Measurements from ENCODE around the gene JAK1.

JAK1 gene

DNA sequence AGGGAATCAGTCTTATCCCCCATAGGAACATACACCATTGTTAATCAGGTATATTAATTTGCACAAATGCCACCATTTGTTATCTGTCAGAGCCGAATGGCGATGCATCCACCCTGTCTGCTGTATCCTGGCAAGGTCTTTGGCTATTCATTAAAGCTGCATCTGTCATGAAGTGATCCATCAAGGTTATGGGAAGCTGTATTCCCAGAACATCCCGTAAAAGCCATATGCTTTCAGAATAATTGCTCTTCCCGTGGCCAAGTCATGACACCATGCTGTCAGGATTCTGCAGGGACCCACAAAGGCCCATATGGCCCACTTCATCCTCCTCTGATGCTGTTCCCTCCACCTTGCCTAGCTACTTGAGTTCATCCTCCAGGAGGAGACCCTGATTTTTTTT lies 117.5 kb downstream of the JAK1 start:
- Histone ChIP-seq H3K27me3 (ENCODE audit: insufficient read depth, low read length) (no peaks in the 10 kb centered on the region), H3K4me1 (ENCODE audit: insufficient read depth, low read length) (no peaks in the 10 kb centered on the region), H3K36me3 (ENCODE audit: insufficient read depth, low read depth, low read length) (peaks cover 10% of the 10 kb centered on the region; the same call in 1 of the 2 replicates), H3K9me3 (ENCODE audit: insufficient read depth, low read depth, low read length) (no peaks in the 10 kb centered on the region), H3K27ac (ENCODE audit: low read length) (no peak overlapping the region), H3K4me3 (ENCODE audit: low read length) (no peak overlapping the region), H3K9ac (ENCODE audit: low read depth, low read length) (no peak overlapping the region)

- Histone ChIP-seq H3K27ac (ENCODE audit: low read length) (no peak overlapping the region), H3K36me3 (ENCODE audit: insufficient read depth, low read depth, low read length) (0 out of 2 replicates have a peak, but pooled peaks cover 5% of the 10 kb centered on the region), H3K27me3 (ENCODE audit: insufficient read depth, low read length) (no peaks in the 10 kb centered on the region), H3K4me3 (ENCODE audit: low read length) (no peak overlapping the region), H3K4me1 (ENCODE audit: insufficient read depth, low read length) (no peaks in the 10 kb centered on the region), H3K9ac (ENCODE audit: low read depth, low read length) (no peak overlapping the region), H3K9me3 (ENCODE audit: insufficient read depth, low read depth, low read length) (no peaks in the 10 kb centered on the region)
Observed at GRCh38 chr1:64848136-64848535, 118.2 kb downstream of the JAK1 start.

DNA sequence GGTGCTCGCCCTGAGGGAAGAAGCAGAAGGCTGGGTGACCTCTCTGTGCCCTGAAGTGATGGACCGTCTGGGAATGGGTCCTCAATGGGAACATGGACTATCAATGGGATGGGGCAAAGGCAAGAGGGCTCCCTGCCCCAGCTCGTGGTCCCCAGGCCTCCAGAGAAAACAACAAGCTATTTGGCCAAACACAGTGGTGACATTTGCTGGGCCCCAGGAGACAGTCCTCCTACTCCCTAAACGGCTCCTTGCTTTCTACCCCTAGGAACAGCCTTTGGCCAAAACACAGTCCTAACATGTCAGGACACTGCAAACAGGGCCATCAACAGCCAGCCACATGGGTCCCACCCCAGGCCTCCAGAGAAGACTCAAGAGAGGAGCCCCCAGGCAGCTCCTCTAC lies 118.7 kb downstream of the JAK1 start:
- Histone ChIP-seq H3K27ac (ENCODE audit: low read length) (no peak overlapping the region), H3K9me3 (ENCODE audit: insufficient read depth, low read depth, low read length) (no peaks in the 10 kb centered on the region), H3K4me3 (ENCODE audit: low read length) (no peak overlapping the region), H3K27me3 (ENCODE audit: insufficient read depth, low read length) (no peaks in the 10 kb centered on the region), H3K4me1 (ENCODE audit: insufficient read depth, low read length) (no peaks in the 10 kb centered on the region), H3K36me3 (ENCODE audit: insufficient read depth, low read depth, low read length) (0 out of 2 replicates have a peak, but pooled peaks cover 5% of the 10 kb centered on the region), H3K9ac (ENCODE audit: low read depth, low read length) (no peak overlapping the region)

GRCh38 chr1:64846573-64847430 lies 119.5 kb downstream of the JAK1 start:
- Histone ChIP-seq H3K36me3 (ENCODE audit: insufficient read depth, low read depth, low read length) (0 out of 2 replicates have a peak, but pooled peaks cover 5% of the 10 kb centered on the region), H3K27me3 (ENCODE audit: insufficient read depth, low read length) (no peaks in the 10 kb centered on the region), H3K27ac (ENCODE audit: low read length) (no peak overlapping the region), H3K4me1 (ENCODE audit: insufficient read depth, low read length) (no peaks in the 10 kb centered on the region), H3K4me3 (ENCODE audit: low read length) (no peak overlapping the region), H3K9ac (ENCODE audit: low read depth, low read length) (no peak overlapping the region), H3K9me3 (ENCODE audit: insufficient read depth, low read depth, low read length) (no peaks in the 10 kb centered on the region)

DNA sequence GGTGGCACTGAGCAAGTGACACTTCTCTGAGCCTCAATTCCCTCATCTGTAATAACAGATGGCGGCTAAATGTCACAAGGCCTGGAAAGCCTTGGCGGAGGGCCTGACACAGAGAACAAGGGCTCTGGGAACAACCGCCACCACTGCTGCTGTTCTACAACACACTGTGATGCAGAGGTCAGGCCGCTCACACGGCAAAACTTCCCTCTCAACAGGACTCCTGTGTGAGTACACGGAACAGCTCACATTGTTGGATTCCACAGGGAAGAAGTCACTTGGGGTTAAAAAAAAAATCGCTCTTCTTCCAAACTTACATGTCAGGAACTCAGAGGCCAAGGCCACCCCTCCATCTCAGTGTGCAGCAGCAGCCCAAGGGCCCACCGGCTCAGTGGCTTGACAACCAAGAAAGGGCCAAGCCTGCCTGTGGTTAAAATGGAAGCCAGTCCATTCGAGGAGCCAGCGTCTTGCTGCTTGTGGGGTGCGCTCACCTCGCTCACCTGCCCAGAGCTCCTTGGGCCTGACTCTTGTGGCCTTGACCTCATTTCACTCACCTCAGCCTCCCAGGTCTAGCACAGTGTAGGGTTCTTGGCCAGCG lies 120.4 kb downstream of the JAK1 start:
- Histone ChIP-seq H3K27ac (ENCODE audit: low read length) (no peak overlapping the region), H3K4me3 (ENCODE audit: low read length) (no peak overlapping the region), H3K9me3 (ENCODE audit: insufficient read depth, low read depth, low read length) (no peaks in the 10 kb centered on the region), H3K27me3 (ENCODE audit: insufficient read depth, low read length) (no peaks in the 10 kb centered on the region), H3K4me1 (ENCODE audit: insufficient read depth, low read length) (no peaks in the 10 kb centered on the region), H3K36me3 (ENCODE audit: insufficient read depth, low read depth, low read length) (0 out of 2 replicates have a peak, but pooled peaks cover 8% of the 10 kb centered on the region), H3K9ac (ENCODE audit: low read depth, low read length) (no peak overlapping the region)

GRCh38 chr1:64844609-64845008 lies 121.7 kb downstream of the JAK1 start:
- Histone ChIP-seq H3K9ac (ENCODE audit: low read depth, low read length) (no peak overlapping the region), H3K4me1 (ENCODE audit: insufficient read depth, low read length) (no peaks in the 10 kb centered on the region), H3K36me3 (ENCODE audit: insufficient read depth, low read depth, low read length) (0 out of 2 replicates have a peak, but pooled peaks cover 4% of the 10 kb centered on the region), H3K4me3 (ENCODE audit: low read length) (no peak overlapping the region), H3K27ac (ENCODE audit: low read length) (no peak overlapping the region), H3K27me3 (ENCODE audit: insufficient read depth, low read length) (no peaks in the 10 kb centered on the region), H3K9me3 (ENCODE audit: insufficient read depth, low read depth, low read length) (no peaks in the 10 kb centered on the region)

GRCh38 chr1:64844175-64844574 lies 122.2 kb downstream of the JAK1 start:
- H3K9ac ChIP-seq (ENCODE audit: low read depth, low read length) = no peak overlapping the region
- H3K4me3 ChIP-seq (ENCODE audit: low read length) = no peak overlapping the region
- H3K36me3 ChIP-seq (ENCODE audit: insufficient read depth, low read depth, low read length) = peaks cover 8% of the 10 kb centered on the region; the same call in 1 of the 2 replicates
- no peaks in the 10 kb centered on the region for H3K9me3 ChIP-seq (ENCODE audit: insufficient read depth, low read depth, low read length)
- H3K27ac ChIP-seq (ENCODE audit: low read length) = no peak overlapping the region
- no peaks in the 10 kb centered on the region for H3K27me3 ChIP-seq (ENCODE audit: insufficient read depth, low read length)
- H3K4me1 ChIP-seq (ENCODE audit: insufficient read depth, low read length) = no peaks in the 10 kb centered on the region

DNA sequence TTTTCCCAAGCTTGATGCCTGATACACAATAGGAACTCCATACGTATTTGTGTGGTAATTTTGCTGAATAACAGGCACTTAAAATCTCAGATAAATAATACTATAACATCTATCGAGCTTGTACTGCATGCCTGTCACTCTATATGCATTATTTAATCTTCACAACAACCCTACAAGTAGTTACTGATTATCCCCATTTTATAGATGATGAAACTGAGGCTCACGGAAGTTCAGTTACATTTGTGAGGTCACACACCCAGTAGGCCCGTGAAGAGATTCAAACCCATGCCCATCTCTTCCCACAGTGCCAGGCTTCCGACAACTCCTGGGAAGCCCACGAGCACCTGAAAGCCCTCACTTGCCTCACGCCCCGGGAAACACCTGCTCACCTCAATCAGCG lies 122.7 kb downstream of the JAK1 start:
- Histone ChIP-seq H3K9ac (ENCODE audit: low read depth, low read length) (no peak overlapping the region), H3K27me3 (ENCODE audit: insufficient read depth, low read length) (no peaks in the 10 kb centered on the region), H3K9me3 (ENCODE audit: insufficient read depth, low read depth, low read length) (no peaks in the 10 kb centered on the region), H3K4me1 (ENCODE audit: insufficient read depth, low read length) (no peaks in the 10 kb centered on the region), H3K27ac (ENCODE audit: low read length) (no peak overlapping the region), H3K36me3 (ENCODE audit: insufficient read depth, low read depth, low read length) (peaks cover 8% of the 10 kb centered on the region; the same call in 1 of the 2 replicates), H3K4me3 (ENCODE audit: low read length) (no peak overlapping the region)

DNA sequence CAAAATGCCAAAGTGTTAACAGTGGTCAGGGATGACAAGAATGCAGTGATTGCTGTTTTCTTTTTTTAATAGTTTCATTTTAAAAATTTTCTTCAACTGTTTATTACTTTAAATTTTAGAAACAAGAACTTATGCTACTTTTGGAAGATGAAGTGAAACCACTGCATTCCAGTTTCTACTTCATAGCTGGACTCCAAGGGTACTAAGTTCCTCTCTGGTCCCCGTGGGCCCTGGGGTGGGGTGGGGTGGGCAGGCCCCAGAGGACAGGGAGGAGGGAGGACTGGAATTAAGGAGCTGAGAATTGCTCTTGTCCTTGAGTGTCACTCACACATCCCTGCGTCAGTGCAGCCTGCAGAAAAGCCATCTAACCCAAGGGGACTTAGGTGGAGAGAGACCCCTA lies 124.1 kb downstream of the JAK1 start:
- H3K27ac ChIP-seq (ENCODE audit: low read length) = no peak overlapping the region
- H3K27me3 ChIP-seq (ENCODE audit: insufficient read depth, low read length) = no peaks in the 10 kb centered on the region
- H3K36me3 ChIP-seq (ENCODE audit: insufficient read depth, low read depth, low read length) = peaks cover 20% of the 10 kb centered on the region; the same call in 1 of the 2 replicates
- no peaks in the 10 kb centered on the region for H3K4me1 ChIP-seq (ENCODE audit: insufficient read depth, low read length)
- H3K4me3 ChIP-seq (ENCODE audit: low read length) = no peak overlapping the region
- H3K9ac ChIP-seq (ENCODE audit: low read depth, low read length) = no peak overlapping the region
- H3K9me3 ChIP-seq (ENCODE audit: insufficient read depth, low read depth, low read length) = no peaks in the 10 kb centered on the region

DNA sequence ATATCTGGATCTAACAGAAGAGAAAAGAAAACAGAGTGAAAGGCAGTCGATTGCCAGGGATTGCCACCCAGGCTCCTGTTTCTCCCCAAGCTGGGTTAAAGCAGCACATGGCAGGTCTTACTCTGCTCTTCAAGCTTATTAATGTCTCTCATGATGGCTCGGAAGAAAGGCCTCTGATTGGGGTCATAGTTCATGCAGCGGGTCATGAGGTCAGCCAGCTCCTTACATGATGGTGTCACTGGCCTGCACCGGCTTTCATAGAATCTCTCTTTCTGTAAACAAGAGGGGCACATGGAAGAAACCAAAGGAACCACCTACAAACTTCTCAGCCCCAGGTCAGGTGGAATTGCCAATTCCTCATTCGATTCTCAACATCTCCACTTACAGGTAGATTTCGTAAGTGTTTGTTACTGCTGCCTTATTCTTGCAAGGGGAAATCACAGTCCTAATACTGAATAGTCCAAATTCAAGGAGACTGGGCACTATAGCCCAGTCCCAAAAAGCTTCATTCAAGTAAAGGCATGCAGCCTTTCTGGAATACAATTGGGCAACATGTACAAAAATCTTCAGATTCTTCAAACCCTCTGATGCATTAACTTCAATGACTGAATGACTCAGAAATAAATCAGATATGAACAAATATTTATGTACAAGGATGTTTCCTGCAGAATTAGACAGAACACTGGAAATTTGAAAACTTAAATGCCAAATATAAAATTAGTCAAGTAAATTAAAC lies 124.9 kb downstream of the JAK1 start:
- Histone ChIP-seq H3K4me1 (ENCODE audit: insufficient read depth, low read length) (no peaks in the 10 kb centered on the region), H3K36me3 (ENCODE audit: insufficient read depth, low read depth, low read length) (peaks cover 26% of the 10 kb centered on the region; the same call in 1 of the 2 replicates), H3K4me3 (ENCODE audit: low read length) (no peak overlapping the region), H3K9ac (ENCODE audit: low read depth, low read length) (no peak overlapping the region), H3K9me3 (ENCODE audit: insufficient read depth, low read depth, low read length) (no peaks in the 10 kb centered on the region), H3K27ac (ENCODE audit: low read length) (no peak overlapping the region), H3K27me3 (ENCODE audit: insufficient read depth, low read length) (no peaks in the 10 kb centered on the region)

- Histone ChIP-seq H3K9me3 (ENCODE audit: insufficient read depth, low read depth, low read length) (no peaks in the 10 kb centered on the region), H3K27ac (ENCODE audit: low read length) (no peak overlapping the region), H3K27me3 (ENCODE audit: insufficient read depth, low read length) (no peaks in the 10 kb centered on the region), H3K4me1 (ENCODE audit: insufficient read depth, low read length) (no peaks in the 10 kb centered on the region), H3K9ac (ENCODE audit: low read depth, low read length) (no peak overlapping the region), H3K4me3 (ENCODE audit: low read length) (no peak overlapping the region), H3K36me3 (ENCODE audit: insufficient read depth, low read depth, low read length) (peaks cover 30% of the 10 kb centered on the region)
Observed at GRCh38 chr1:64839732-64840405, 126.5 kb downstream of the JAK1 start.

Data from iPS-20b (cell line).